Naive B cell (primary cell): ENCODE data around the gene GAB2. TPM values are rescaled to one million over a fixed set of nuclear protein-coding genes. Genes with fewer than 3 reads are reported as not detected.

ENCODE experiments used
- ATAC-seq, 2 donors: fragments of 150-1000 bp; cut with Tn5 transposase; 2 replicates each; pipeline ENCODE4 v1.10.0; 2021; ENCODE audit warnings: low read depth in 2 of 2, mild to moderate bottlenecking in 2 of 2, moderate library complexity in 2 of 2
- DNase-seq: peaks from one replicate; pipeline ENCODE4 v3.0.0; 2022
- H3K27ac Mint-ChIP-seq, 6 donors: one replicate each; pipeline ENCODE4 v1.8.0; 2020 to 2022; ENCODE audit warnings: mild to moderate bottlenecking in 6 of 6, mixed read lengths in 6 of 6, moderate library complexity in 5 of 6, inconsistent platforms in 2 of 6
- H3K27me3 Mint-ChIP-seq, 3 donors: one replicate each; pipeline ENCODE4 v1.8.0; 2021 to 2022; ENCODE audit warnings: mixed read lengths in 3 of 3, mild to moderate bottlenecking in 1 of 3
- H3K36me3 Mint-ChIP-seq, 2 donors: one replicate each; pipeline ENCODE4 v1.8.0; 2020 to 2022; ENCODE audit warnings: mixed read lengths in 2 of 2, inconsistent platforms in 1 of 2, mild to moderate bottlenecking in 1 of 2
- H3K4me1 Mint-ChIP-seq, 3 donors: one replicate each; pipeline ENCODE4 v1.8.0; 2020 to 2022; ENCODE audit warnings: mixed read lengths in 3 of 3, inconsistent platforms in 1 of 3, mild to moderate bottlenecking in 1 of 3, moderate library complexity in 1 of 3
- H3K4me3 Mint-ChIP-seq, 8 donors: one replicate each; pipeline ENCODE4 v1.8.0; 2020 to 2022; ENCODE audit warnings: mild to moderate bottlenecking in 8 of 8, mixed read lengths in 8 of 8, moderate library complexity in 8 of 8, inconsistent platforms in 2 of 8
- H3K9me3 Mint-ChIP-seq, 7 donors: one replicate each; pipeline ENCODE4 v1.8.0; 2020 to 2022; ENCODE audit warnings: mixed read lengths in 7 of 7, mild to moderate bottlenecking in 5 of 7, inconsistent platforms in 2 of 7, moderate library complexity in 1 of 7
- polyA plus RNA-seq, 6 donors: library from polyadenylated mRNA; unstranded; fragments of 300-500 nt; fragmentation: Illumina TruSeq; gene quantifications; one replicate each; pipeline ENCODE4 v1.2.3, GENCODE V29; 2021; ENCODE audit warnings: low read depth in 6 of 6

GAB2 gene
- polyA plus RNA-seq, 6 donors from 2014 or later = 0.71 to 4.2 (median 2.2) TPM

DNA sequence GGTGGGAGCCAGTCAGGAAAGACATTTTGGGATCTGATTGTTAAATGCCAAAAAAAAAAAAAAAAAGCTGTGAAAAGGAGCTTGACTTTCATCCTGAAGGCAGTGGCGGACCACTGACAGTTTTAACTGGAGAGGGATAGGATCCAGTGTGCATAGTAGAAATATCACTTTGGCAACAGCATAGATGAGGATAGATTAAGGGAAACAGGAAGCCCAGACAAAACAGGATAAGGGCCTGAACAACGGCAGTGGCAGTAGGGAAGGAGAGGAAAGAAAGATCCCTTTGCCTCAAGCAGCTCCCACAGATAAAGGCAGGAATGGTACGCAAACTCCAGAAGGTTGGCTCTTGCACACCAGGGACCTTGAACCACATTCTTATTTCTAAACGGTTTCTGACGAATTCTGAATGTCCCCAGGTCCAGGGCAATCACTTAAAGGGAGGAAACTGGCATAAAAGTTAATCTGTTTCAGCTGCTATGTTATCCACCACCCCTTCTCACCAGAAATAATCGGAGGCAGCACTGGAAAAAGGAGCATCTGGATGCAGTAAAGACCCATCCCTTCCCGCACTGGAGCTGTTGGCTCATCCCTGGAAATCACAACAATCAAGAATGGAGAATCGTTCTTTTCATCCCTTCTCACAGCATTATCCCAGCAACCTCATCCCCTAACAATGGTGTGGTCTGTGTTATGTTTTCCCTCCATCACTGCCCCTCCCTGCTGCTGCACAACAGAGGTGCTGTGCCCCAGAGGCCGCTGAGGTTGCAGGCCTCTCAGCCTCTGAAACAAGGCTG is 99.1 kb downstream of the GAB2 start:
- no peak for DNase-seq
- Mint-ChIP-seq H3K36me3 (peaks cover 0 to 9% of the 10 kb centered on the region in 2 donors), H3K4me3 (no peak overlapping the region), H3K4me1 (peaks cover 31 to 41% (median 32%) of the 10 kb centered on the region in 3 donors), H3K27ac (peak overlapping the region in 2 of 6 donors; percentile 35 to 93), H3K27me3 (no peaks in the 10 kb centered on the region), H3K9me3 (peaks cover 0 to 2% (median 0%) of the 10 kb centered on the region in 7 donors)
- no peak for ATAC-seq

DNA sequence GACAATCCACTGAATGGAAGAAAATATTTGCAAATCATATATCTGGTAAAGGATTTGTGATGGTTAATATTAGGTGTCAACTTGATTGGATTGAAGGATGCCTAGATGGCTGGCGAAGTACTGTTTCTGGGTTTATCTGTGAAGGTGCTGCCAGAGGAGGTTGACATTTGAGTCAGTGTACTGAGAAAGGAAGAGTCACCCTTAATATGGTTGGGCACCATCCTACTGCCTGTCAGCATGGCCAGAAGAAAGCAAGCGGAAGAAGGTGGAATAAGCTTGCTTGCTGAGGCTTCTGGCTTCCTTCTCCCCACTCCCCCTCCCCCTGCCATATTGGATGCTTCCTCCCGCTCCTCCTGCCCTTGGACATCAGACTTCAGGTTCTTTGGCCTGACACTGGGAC is 101.9 kb downstream of the GAB2 start:
- Mint-ChIP-seq H3K4me1 (peaks cover 29 to 49% (median 38%) of the 10 kb centered on the region in 3 donors), H3K27me3 (no peaks in the 10 kb centered on the region), H3K36me3 (peaks cover 0 to 9% of the 10 kb centered on the region in 2 donors), H3K9me3 (peaks cover 0 to 2% (median 0%) of the 10 kb centered on the region in 7 donors), H3K4me3 (no peak overlapping the region), H3K27ac (no peak overlapping the region)
- DNase-seq (no peak), ATAC-seq (no peak)

DNA sequence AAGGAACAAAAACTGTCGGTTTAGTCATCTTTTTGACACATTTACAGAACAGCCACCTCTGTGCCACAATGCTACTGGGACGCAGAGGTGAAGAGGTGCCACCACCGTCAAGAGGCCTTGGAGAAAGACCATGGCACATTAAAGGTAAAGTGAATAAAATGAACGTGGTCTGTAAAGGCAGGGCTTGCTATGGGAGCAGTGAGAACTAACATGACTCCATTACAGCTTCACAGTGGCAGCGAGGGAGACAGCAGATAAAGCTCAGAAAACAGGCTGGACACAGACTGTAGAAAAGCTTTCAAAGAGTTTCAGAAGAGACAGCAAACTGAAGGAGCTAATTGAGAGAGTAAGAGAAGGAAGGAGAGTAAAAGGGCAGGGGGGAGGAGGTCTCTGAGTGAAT is 102.9 kb downstream of the GAB2 start:
- H3K4me3 Mint-ChIP-seq = no peak overlapping the region
- DNase-seq = no peak
- no peaks in the 10 kb centered on the region for H3K27me3 Mint-ChIP-seq
- H3K36me3 Mint-ChIP-seq = peaks cover 0 to 9% of the 10 kb centered on the region in 2 donors
- peaks cover 0 to 2% (median 0%) of the 10 kb centered on the region in 7 donors for H3K9me3 Mint-ChIP-seq
- ATAC-seq = no peak
- peaks cover 23 to 50% (median 38%) of the 10 kb centered on the region in 3 donors for H3K4me1 Mint-ChIP-seq
- H3K27ac Mint-ChIP-seq = peak overlapping the region in 1 of 6 donors; percentile 71

DNA sequence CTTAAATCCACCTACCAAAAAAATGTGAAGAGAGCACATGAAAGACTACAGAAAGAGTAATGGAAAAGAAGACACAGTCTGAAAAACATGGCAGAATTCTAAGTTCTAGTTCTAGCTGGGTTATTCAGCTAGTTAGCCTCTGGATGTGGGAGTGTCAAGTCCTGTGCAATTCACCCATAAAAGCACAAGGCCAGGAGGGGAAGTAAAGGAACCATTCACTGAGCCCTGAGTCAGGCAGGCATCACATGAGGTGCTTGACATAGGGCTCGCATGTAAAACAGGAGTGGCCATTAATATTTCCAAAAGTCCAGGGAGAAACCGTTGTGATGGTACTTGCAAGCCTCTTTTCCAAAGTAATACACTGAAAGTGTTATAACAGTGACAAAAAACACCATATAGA is 103.7 kb downstream of the GAB2 start:
- no peak for DNase-seq
- peaks cover 27 to 59% (median 46%) of the 10 kb centered on the region in 3 donors for H3K4me1 Mint-ChIP-seq

DNA sequence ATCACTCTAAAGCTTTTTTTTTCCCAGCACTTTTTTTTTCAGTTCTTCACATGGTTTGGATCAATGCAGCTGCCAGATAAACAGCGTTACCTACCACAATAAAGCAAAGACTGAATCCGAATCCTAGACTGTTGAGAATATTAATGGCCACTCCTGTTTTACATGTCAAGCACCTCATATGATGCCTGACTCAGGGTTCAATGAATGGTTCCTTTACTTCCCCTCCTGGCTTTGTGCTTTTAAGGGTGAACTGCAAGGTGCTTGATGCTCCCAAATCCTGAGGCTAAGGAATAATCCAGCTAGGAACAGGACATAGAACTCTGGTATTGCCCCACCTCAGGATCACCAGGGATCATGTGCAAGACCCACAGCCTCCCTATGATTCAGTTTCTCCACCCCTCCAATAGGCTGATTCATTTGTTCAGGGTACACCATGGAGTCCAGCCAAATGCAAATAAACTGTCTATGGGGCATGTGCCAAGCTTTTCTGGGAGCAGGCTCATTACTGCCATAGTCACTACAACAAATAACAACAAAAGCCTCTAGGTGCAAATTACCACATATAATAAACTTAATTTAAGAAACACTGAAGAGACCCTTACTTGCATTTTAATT is 104.3 kb downstream of the GAB2 start:
- H3K27ac Mint-ChIP-seq = peak overlapping the region in 5 of 6 donors; percentile 35 to 74 (median 58)

More for the DNA sequence above, 103.7 kb downstream of the GAB2 start:
- Mint-ChIP-seq H3K27ac (peak overlapping the region in 3 of 6 donors; percentile 44 to 74 (median 58)), H3K36me3 (peaks cover 0 to 9% of the 10 kb centered on the region in 2 donors), H3K27me3 (no peaks in the 10 kb centered on the region), H3K9me3 (peaks cover 0 to 2% (median 0%) of the 10 kb centered on the region in 7 donors), H3K4me3 (no peak overlapping the region)
- no peak for ATAC-seq

DNA sequence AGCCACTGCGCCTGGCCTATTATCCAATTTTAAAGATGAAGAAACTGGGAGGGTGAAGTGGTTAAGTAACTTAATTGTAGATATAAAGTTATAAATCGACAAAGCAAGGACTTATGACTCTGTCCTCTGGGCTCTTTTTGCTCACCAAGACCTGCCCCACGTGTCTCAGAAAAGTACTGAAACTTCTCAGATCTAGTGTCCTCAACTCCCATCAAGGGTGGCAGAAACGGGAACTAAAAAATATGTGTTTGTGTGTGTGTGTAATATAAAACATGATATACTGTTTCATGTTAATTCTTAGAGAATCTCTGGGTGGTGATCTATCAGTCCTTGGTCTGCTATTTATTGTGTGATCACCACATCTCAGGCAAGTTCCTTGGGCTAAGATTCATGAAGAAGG is 104.9 kb downstream of the GAB2 start:
- no peak for DNase-seq
- ATAC-seq = peak; percentile 28 to 49

More for the DNA sequence above, 104.3 kb downstream of the GAB2 start:
- Mint-ChIP-seq H3K9me3 (peaks cover 0 to 2% (median 0%) of the 10 kb centered on the region in 7 donors), H3K27me3 (no peaks in the 10 kb centered on the region), H3K4me3 (no peak overlapping the region), H3K36me3 (peaks cover 0 to 9% of the 10 kb centered on the region in 2 donors), H3K4me1 (peaks cover 30 to 65% (median 47%) of the 10 kb centered on the region in 3 donors)
- ATAC-seq = no peak
- DNase-seq = no peak

DNA sequence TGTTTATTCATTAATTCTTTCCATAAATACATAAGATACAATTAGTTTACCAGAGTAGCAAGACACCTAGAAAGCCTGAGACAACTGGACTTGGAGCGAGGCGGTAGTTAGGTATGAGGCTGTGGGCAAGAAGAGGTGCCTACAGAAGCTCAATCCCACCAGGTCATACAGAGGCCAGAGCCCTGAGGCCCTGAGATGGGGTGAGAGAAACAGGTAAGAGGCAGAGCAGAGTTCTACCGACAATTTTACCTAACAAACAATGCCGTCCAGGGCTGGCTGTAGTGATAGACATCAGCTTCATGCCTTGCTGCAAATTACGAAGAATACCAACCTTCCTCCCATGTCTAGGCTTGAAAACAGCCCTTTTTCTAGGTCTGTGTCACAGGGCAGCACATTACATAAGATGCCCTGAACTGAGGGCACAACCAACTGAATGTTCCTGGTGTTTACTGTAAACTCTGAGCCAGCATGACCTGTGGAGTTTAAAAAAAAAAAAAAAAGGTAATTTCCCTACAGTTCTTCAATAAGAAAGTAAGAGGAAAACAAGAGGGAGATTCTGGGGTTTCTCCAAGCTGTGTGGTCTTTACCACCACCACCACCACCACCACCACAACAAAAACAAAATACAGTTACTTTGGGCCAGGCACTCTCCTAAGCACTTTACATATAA is 105.8 kb downstream of the GAB2 start:
- H3K27me3 Mint-ChIP-seq = no peaks in the 10 kb centered on the region
- peaks cover 0 to under 1% (median 0%) of the 10 kb centered on the region in 7 donors for H3K9me3 Mint-ChIP-seq
- H3K4me3 Mint-ChIP-seq = no peak overlapping the region
- DNase-seq (no peak), ATAC-seq (peak; percentile 21 to 27)
- H3K27ac Mint-ChIP-seq = peak overlapping the region in 4 of 6 donors; percentile 12 to 89 (median 69)
- H3K4me1 Mint-ChIP-seq = peaks cover 26 to 73% (median 47%) of the 10 kb centered on the region in 3 donors
- peaks cover 0 to 6% of the 10 kb centered on the region in 2 donors for H3K36me3 Mint-ChIP-seq

More for the DNA sequence above, 104.9 kb downstream of the GAB2 start:
- Mint-ChIP-seq H3K4me1 (peaks cover 27 to 71% (median 47%) of the 10 kb centered on the region in 3 donors), H3K36me3 (peaks cover 0 to 9% of the 10 kb centered on the region in 2 donors), H3K9me3 (peaks cover 0 to 2% (median 0%) of the 10 kb centered on the region in 7 donors), H3K27ac (peak overlapping the region in 2 of 6 donors; percentile 8 to 58), H3K27me3 (no peaks in the 10 kb centered on the region), H3K4me3 (peak overlapping the region in 2 of 8 donors; percentile 14 to 27)

DNA sequence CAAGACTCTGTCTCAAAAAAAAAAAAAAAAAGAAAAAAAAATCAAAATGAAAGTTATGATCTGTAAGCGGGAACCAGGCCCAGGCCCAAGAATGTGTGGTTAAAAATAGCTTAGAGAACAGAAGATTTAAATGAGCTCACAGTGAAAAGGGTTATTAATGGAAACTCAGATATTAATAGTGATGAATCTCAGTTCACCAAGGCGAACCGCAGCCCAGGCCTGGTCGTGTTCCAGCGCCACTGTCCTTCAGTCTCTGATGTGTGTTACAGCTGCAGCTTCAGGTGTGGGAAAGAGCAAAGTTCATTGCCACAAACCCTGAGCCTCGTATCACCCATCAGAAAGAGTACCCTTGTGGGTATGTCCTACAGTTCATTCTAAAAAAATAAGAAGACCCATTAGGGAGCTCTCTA is 107.1 kb downstream of the GAB2 start:
- Mint-ChIP-seq H3K9me3 (no peaks in the 10 kb centered on the region), H3K36me3 (no peaks in the 10 kb centered on the region), H3K27me3 (no peaks in the 10 kb centered on the region), H3K4me3 (peak overlapping the region; percentile 34 to 88 (median 64)), H3K27ac (peak overlapping the region; percentile 57 to 90 (median 81)), H3K4me1 (peaks cover 26 to 71% (median 47%) of the 10 kb centered on the region in 3 donors)
- ATAC-seq (peak; percentile 60 to 67), DNase-seq (no peak)

DNA sequence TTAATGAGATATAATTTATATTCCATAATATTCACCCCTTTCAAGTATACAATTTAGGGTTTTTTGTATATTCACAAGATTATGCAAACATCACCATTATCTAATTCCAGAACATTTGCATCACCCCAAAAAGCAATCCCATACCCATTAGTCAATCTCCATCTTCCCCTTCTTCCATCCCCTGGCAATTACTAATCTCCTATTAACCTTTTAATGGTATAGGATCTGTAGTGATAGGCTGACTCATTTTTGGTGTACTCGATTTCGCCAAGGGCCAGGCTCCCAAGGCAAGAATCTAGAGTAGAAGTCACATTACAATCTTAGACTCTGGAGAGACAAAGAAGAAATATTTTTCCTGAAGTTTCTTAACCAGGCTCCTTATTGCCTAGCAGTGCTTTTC is 113.4 kb downstream of the GAB2 start:
- Mint-ChIP-seq H3K27ac (peak overlapping the region in 1 of 6 donors; percentile 1), H3K4me3 (no peak overlapping the region), H3K36me3 (no peaks in the 10 kb centered on the region), H3K9me3 (peaks cover 0 to 2% (median 0%) of the 10 kb centered on the region in 7 donors), H3K27me3 (no peaks in the 10 kb centered on the region), H3K4me1 (peaks cover 10 to 33% (median 12%) of the 10 kb centered on the region in 3 donors)
- no peak for DNase-seq
- no peak for ATAC-seq

DNA sequence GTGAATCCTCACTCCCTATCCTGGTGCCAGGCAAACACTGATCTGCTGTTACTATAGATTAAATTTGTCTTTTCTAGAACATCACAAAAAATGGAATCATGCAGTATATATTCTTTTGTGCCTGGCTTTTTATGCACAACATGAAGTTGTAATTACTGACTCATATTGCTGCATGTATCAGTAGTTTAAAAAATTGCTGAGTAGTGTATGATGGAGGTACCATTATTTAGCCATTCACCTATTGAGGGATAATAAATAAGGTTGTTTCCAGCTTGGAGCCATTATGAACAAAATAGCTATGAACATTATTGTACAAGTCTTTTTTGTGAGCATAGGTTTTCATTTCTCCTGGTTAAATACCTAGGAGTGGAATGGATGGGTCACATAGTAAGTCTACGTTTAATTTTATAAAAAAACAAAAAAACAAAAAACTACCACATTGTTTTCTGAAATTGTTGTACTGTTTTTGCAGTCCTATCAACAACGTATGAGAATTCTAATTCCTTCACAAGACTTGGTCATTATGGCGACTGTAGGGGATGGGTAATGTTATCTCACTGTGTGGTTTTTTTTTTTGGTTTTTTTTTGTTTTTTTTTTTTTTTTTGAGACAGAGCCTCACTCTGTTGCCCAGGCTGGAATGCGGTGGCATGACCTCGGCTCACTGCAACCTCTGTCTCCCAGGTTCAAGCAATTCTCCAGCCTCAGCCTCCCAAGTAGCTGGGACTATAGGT is 117.3 kb downstream of the GAB2 start:
- Mint-ChIP-seq H3K27ac (no peak overlapping the region), H3K4me1 (peaks cover 6 to 30% (median 8%) of the 10 kb centered on the region in 3 donors), H3K4me3 (no peak overlapping the region), H3K9me3 (peaks cover 0 to 2% (median 0%) of the 10 kb centered on the region in 7 donors), H3K27me3 (no peaks in the 10 kb centered on the region), H3K36me3 (no peaks in the 10 kb centered on the region)
- DNase-seq = no peak
- no peak for ATAC-seq

DNA sequence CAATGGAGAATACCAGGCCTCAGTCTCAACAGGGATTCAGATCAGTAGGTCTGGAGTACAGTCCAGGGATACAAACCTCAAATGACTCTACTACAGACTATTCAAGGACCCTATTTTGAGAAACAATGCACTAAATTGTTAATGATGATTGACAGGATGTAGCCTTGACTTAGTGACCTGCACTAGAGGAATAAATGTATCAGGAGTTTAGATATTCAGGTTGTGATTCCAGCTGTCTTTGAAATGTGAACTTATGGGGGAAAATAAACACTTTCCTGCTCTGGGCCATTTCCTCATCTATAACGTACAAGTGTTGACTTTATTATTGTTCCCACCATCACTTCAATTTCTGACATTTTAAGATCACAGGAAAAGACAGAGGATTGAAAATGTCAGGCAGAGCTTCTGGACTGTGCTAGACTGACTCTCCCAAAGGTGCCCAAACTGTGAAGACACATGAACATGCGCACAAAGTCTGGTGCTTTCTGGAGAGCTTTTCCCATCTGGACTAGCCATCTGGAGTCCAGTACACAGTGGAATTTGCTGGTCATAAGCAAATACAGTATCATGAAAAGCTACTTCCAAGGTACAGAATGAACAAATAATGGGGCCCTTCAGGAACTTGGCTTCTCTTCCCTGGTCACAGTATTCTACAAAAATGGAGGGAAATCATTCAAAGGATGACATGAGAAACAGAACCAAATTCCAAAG is 118.5 kb downstream of the GAB2 start:
- H3K4me3 Mint-ChIP-seq = no peak overlapping the region
- DNase-seq = no peak
- peaks cover 0 to 2% (median 0%) of the 10 kb centered on the region in 7 donors for H3K9me3 Mint-ChIP-seq
- H3K27me3 Mint-ChIP-seq = no peaks in the 10 kb centered on the region
- peak overlapping the region in 1 of 6 donors; percentile 4 for H3K27ac Mint-ChIP-seq
- no peak for ATAC-seq
- no peaks in the 10 kb centered on the region for H3K36me3 Mint-ChIP-seq
- H3K4me1 Mint-ChIP-seq = peaks cover 8 to 33% (median 8%) of the 10 kb centered on the region in 3 donors

DNA sequence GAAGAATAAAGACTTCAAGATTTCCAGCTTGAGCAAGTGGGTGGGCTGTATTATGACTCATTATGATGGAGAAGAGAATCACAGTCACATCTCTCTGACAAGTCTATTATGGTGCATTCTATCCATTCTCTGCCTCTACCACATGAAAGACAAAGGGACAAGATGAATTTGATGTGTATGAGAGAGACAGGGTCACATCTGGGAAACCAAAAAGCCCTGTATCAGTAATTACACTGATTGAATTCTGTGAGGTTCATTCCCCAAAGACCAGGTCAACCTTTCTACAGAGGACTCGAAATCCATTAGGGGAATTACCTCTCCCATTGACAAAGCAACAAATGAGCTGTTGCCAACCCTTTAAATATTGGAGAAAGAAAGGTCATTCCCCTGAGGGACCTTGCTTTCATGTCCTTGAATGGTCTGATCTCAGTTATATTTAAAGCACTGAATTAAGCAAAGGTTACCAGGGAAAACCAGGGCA is 119.3 kb downstream of the GAB2 start:
- Mint-ChIP-seq H3K9me3 (peaks cover 0 to 2% (median 0%) of the 10 kb centered on the region in 7 donors), H3K27ac (peak overlapping the region in 1 of 6 donors; percentile 38), H3K36me3 (peaks cover 0 to 6% of the 10 kb centered on the region in 2 donors), H3K4me3 (no peak overlapping the region), H3K4me1 (peaks cover 8 to 33% (median 12%) of the 10 kb centered on the region in 3 donors), H3K27me3 (no peaks in the 10 kb centered on the region)
- ATAC-seq (no peak), DNase-seq (no peak)
